GM12872 (cell line): ENCODE results near the gene SMAD7.

ENCODE experiments used
- CTCF ChIP-seq: IDR thresholded peaks from 3 replicates; pipeline ENCODE4 v1.5.1; 2011; ENCODE audit warnings: low read depth, mild to moderate bottlenecking, low read length, moderate library complexity; ENCODE audit not compliant: insufficient read depth

The SMAD7 gene

GRCh38 chr18:48951448-48952286, 902 bp upstream of the SMAD7 start:
- no peak for TF ChIP-seq CTCF

GRCh38 chr18:48949606-48950535, 894 bp downstream of the SMAD7 start:
- TF ChIP-seq CTCF = peak; percentile 25; the same call in 1 of the 3 replicates

DNA sequence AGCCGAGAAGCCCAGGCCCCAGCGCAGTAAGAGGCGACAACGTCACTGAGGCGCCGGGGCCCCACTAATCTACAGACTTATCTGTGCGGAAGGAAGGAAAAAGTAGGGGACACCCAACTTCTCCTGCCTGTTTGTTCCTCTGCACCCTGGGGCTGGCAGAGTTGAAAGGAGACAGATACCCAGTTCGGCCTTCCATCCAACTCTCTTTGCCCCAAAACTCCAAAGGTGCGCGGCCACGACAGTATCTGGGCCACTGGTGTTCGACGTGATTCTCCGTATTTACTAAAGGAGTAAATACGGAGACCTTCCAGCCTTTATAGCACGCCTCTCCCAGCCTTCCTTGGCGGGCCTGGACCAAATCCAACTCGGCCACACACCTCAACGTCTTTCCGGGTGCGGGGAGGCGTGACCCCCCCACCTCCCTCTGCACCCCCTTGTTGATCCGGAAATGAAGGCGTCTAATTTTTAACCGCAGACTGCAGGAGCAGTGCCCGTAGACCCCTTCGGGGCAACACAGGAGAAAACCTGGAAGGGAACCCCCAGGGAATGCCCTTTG, 1.6 kb downstream of the SMAD7 start:
- no peak for TF ChIP-seq CTCF

DNA sequence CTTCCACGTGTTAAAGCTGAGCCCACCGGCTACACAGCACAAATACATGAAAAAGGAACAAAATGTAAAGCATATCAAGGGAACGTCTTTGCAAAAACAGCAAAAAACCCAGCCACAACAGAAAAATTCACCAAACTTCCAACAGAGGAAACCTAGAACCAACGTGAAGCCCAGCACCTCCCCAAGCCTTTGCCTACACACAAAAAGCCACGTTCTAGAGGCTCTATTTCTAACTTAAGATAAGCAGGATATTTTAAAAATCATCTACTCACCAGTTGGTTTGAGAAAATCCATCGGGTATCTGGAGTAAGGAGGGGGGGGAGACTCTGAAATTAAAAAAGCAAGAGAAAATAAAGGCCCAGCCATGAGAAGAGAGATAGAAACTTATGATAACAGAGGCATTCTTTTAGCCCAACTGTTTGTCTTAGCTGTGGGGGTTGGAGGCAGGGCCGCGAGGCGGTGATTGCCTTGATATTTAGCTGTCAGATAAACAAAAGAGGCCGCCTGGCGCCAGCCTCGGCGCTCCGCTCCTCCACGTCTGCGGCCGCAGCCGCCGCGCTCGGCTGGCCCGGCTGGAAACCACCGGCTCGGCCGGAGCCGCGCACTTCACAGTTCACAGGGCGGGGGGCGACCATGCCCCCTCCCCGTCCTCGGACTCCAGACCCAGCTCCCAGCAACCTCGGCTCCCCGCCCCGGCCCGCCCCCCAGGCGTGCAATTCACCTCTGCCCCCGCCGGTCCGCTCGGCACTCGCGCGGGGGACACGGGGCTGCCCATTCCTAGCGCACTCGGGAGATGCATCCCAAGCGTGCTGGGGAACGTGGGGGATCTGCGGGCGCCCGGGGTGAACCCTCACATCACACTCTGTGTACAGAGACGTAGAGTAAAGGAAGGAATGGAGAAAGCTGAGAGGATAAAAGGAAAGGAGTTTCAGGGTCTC, 2.4 kb downstream of the SMAD7 start:
- no peak for TF ChIP-seq CTCF

GRCh38 chr18:48947560-48947959, 3.2 kb downstream of the SMAD7 start:
- TF ChIP-seq CTCF = no peak

GRCh38 chr18:48947092-48947491, 3.7 kb downstream of the SMAD7 start:
- TF ChIP-seq CTCF = no peak
